HG02943 (cell line): ENCODE data around the gene TRIM72.
"Not testable (repeated sequence)": the region's sequence is repeated elsewhere in the genome, so short reads cannot be mapped to it uniquely, and the experiment has no call there.

Experiments used
- ATAC-seq: cut with Tn5 transposase; IDR thresholded peaks from one replicate; pipeline ENCODE4 v1.9.1; 2021; ENCODE audit warnings: mild to moderate bottlenecking, low read depth, moderate library complexity; ENCODE audit not compliant: unreplicated experiment

The TRIM72 gene, protein sequence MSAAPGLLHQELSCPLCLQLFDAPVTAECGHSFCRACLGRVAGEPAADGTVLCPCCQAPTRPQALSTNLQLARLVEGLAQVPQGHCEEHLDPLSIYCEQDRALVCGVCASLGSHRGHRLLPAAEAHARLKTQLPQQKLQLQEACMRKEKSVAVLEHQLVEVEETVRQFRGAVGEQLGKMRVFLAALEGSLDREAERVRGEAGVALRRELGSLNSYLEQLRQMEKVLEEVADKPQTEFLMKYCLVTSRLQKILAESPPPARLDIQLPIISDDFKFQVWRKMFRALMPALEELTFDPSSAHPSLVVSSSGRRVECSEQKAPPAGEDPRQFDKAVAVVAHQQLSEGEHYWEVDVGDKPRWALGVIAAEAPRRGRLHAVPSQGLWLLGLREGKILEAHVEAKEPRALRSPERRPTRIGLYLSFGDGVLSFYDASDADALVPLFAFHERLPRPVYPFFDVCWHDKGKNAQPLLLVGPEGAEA

DNA sequence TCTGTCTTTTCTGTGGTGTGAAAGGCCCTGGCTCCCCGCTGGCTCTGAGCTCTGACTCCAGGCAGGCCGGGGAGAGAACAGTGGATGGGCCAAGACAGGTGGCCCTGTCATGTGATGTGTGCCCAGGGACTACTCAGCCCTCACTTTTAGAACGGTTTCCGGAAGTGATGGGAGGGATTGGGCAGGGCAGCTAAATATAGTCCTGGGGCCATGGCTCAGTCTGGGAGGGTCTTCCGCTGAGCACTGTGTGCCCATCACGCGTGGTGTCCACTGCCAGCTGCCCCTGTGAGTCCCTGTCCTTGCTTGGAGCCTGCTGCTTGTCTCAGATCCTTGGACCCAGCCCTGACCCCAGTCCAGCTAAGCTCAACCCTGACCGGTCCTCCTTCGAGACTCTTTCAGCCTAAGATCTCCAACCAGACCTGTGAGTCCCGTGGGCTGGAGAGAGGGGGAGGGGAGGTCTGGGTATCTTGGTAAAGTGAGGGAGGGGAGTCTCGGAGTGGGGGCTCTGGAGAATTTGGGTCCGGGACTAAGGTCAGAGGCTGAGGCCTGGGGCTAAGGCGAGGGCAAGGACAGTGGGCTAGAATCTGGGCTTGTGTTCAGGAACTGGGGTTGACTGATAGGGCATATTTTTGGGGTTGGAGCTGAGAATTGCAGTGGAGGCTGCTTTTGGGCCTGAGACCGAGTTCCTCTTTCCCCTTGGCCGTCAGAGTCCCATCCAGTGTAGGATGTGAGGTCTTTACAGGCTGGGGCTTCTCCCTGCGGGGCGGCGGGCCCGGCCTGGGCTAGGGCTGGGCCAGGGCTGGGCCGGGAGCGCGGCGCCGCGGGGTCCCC is at the start of gene TRIM72:
Gene TRIM72 (plus strand): TSS at position 243 of the 831 bp plus-strand sequence. CDS start 620 bp downstream, outside the sequence.
- no peak for ATAC-seq

DNA sequence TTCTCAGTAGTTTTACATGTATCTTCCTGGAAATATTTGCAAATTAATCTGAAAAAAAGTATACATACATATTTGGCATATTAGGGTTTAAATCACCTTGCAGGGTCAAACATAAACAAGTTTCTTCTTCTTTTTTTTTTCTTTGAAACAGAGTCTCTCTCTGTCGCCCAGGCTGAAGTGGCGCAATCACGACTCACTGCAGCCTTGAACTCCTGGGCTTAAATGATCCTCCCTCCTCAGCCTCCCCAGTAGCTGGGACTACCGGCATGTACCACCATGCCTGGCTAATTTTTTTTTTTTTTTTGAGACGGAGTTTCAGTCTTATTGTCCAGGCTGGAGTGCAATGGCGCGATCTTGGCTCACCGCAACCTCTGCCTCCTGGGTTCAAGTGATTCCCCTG is 46.6 kb upstream of the TRIM72 start:
- no peak for ATAC-seq

DNA sequence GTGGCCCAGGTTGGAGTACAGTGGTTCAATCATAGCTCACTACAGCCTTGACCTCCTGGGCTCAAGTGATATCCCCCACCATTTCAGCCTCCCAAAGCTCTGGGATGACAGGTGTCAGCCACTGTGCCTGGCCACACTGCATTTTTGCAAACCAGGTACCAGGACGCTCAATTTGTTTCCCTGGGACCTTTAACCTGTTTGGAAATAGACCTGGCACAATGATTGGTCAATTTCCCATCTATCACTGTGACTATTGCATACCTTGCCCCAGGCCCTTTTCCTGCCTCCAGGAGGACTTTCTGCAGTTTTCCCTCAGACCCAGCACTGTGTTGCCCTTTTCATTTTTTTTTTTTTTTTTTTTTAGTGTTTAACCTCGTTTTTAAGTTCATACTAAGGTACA is 45.1 kb upstream of the TRIM72 start:
- ATAC-seq, result no peak

DNA sequence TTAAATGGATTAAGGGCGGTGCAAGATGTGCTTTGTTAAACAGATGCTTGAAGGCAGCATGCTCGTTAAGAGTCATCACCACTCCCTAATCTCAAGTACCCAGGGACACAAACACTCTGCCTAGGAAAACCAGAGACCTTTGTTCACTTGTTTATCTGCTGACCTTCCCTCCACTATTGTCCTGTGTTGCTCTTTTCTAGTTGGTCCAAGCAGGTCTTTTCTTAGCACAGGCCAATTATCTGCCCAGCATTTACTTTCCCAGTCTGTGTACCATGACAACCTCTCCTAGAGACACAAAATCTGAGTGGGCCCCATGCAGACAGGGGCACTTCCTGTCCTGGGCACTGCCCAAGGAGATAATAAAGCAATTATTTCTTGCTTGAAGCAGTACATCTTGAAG is 43.9 kb upstream of the TRIM72 start:
- not testable (repeated sequence) for ATAC-seq

DNA sequence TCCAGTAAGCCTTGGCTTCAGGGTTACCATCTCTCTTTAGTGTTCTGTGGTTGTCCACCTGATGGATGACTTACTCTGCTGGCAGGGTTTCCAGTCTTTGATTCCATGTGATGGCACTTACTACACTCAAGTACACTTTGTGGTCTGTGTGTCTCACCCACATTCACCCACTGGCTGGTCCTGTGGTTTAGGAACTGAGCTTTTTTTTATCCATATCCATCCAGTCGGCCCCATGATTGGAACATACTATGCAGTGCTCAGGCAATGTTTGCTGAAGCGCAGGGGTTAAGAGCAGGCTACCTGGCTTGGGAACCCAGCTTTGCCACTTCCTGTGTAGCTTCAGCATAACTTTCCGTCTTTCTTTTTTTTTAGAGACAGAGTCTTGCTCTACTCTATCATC is 36.8 kb upstream of the TRIM72 start:
- ATAC-seq, result no peak

DNA sequence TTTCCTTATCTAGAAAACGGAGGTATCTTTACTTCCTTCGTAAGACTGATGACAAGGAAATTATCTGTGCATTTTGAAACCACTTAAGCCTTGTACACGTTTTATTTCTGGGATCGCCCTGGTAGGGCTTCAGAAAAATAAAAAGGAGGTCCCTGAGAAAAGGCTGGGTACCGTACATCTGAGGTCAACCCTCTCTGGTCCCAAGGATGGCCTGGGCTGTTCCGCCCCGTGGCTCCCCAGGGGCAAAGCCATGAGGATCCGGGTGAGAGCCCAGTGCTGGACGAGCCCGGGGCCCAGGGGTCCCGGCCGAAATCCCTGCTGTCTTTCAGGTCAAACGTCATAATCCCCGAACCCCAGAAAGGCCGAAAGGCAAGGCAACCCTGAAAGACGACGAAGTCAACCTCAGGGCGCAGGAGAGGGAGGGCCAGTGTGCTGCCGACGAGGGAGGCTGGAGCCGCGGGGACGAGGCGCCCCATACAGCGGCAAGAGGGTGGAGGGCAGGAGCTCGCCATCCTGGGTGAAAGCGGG is 34.6 kb upstream of the TRIM72 start:
- ATAC-seq, result no peak

DNA sequence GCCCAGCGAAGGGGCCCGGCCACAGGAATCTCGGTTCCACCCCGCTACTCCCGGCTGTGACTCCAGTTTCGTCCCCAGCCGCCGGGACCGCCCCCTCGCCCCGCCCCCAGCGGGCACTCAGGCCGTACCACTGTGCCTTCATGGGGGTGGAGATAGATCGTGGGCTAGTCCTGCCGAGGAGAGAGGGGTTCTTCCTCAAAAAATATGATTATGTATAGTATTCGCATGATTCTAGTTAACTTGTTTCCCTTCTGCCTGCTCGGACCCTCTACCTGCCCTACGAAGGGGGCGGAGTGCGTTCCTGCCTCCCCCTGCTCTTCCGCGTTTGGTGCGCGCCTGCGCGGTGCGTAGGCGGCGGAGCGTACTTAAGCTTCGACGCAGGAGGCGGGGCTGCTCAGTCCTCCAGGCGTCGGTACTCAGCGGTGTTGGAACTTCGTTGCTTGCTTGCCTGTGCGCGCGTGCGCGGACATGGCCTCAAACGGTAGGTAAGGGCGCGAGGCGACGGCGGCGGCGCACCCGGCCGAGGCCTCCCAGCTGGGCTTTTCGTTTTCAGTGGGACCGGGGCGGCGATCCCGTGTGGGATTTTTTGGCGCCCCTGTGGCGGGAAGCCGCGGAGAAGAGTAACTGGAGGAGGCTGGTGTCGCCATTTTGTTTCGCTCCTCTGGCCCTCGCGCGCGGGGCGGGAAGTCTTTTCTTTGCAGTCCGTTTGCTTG is 34.0 kb upstream of the TRIM72 start, which contains the start of gene FUS:
Gene FUS (plus strand): TSS at position 393 of the 713 bp plus-strand sequence. CDS start 76 bp downstream, at position 469.
- peak; percentile 53 for ATAC-seq

DNA sequence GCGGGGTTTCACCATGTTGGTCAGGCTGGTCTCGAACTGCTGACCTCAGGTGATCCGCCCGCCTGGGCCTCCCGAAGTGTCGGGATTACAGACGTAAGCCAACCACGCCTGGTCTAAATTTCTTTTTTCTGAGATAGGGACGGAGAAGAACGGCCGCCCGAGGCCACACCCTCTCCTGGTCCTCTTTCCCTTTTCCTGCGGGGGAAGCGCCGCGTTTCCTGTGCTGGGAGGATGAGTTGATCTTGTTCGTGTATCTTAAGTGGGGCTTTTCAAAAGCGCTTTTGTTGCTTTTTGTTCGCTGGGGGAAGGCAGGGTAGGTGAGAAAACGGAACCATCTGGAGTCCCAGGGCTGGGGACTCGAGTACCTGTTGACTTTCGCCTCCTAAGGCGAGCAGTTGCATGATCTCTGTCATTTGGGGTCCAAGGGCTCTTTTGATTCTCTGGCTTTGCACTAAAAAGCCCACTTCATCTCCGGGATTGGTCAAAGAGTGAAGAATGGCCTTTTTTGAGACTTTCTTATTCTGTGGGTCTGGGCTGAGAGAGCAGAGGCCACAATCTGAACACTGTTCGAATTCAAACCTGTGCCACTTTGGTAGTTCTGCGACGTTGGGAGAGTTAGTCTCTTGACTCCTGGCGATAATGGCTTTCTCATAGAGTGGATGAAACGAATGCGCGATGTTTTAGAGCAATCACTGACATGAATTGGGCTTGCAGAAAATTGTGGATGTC is 32.7 kb upstream of the TRIM72 start:
- no peak for ATAC-seq

DNA sequence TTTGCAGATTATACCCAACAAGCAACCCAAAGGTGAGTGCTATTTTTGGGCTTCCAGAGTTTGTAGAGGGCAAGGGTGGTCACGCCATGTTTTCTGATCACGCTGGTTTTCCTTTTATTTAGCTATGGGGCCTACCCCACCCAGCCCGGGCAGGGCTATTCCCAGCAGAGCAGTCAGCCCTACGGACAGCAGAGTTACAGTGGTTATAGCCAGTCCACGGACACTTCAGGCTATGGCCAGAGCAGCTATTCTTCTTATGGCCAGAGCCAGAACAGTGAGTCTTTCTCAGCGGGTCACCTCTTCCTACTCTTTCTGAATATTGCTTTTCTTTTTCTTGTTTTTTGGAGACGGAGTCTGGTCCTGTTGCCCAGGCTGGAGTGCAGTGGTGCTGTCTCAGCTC is 31.5 kb upstream of the TRIM72 start:
- ATAC-seq, result no peak

DNA sequence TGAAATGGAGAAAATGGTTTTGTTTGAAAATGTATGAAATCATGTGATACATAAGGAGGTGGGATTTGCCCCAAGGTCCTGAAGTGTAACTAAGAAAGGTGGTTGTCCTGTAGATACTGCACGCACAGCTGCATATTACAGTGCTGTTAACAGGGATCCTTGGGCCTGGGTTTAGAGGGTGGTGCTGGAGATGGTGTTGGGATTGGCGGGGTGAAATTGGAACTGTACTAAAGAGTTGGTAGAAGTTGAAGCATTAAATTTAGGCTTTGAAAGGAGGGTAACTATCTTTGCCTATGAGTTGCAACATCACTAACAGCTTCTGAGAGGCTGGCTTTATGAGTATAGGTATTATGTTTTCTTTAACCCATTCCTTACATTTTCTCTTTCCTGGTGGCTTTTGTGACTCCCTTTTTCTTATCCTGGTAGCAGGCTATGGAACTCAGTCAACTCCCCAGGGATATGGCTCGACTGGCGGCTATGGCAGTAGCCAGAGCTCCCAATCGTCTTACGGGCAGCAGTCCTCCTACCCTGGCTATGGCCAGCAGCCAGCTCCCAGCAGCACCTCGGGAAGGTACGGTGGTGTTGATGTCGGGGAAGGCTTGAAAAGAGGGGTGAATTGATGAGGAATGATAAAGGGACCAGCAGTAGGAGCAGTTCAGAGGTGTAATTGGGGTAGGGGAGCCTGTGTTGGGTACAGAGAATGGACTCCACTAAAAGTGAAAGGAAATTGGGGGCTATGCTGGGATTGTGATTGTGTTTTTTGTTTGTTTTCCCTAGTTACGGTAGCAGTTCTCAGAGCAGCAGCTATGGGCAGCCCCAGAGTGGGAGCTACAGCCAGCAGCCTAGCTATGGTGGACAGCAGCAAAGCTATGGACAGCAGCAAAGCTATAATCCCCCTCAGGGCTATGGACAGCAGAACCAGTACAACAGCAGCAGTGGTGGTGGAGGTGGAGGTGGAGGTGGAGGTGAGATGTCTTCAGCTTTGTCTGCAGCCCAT is 30.2 kb upstream of the TRIM72 start:
- ATAC-seq, result no peak

DNA sequence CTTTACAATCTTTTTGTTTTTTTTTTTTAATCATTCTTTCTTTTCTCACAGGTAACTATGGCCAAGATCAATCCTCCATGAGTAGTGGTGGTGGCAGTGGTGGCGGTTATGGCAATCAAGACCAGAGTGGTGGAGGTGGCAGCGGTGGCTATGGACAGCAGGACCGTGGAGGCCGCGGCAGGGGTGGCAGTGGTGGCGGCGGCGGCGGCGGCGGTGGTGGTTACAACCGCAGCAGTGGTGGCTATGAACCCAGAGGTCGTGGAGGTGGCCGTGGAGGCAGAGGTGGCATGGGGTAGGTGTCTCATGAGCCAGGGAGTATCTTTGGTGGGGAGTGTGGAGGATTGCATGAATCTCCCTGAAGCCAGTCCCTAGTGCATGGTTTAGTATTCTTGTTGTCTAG is 29.0 kb upstream of the TRIM72 start:
- ATAC-seq, result no peak

DNA sequence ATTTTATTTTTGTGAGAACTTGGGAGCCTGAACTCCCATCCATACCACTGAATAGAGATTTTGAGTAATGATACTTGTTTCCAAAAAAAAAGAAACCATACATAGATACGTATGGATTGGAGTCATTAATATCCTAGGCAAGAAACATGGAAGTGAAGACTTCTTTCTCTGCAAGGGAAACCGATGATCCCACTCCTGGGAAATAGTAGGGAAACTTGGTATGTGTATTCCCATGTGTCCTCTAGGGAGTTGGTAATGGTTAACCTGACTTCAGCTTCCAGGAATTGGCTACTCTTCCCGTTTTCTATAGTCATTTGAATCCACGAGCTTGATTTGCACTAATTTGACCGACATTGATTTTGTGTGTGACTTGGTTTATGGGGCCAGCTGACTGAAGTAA is 28.6 kb upstream of the TRIM72 start:
- no peak for ATAC-seq

DNA sequence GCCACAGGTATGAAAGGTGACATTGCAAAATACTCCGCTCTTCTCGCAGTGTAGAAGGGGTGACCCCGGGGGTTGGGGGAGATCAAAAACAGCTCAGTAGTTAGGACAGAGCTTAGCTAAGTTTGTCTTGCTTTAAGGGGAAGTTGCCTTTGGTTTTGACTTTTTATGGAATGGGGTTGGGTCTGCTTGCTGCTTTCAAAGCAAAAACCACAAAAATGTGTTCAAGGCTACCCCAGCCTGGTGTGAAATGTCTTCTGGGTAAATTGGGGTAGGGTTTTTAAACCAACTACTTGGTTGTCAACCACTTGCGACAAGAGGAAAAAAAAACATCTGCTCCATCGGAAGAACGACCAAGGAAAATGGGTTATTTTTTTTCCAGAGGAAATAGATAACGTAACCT is 27.7 kb upstream of the TRIM72 start:
- ATAC-seq, result no peak

DNA sequence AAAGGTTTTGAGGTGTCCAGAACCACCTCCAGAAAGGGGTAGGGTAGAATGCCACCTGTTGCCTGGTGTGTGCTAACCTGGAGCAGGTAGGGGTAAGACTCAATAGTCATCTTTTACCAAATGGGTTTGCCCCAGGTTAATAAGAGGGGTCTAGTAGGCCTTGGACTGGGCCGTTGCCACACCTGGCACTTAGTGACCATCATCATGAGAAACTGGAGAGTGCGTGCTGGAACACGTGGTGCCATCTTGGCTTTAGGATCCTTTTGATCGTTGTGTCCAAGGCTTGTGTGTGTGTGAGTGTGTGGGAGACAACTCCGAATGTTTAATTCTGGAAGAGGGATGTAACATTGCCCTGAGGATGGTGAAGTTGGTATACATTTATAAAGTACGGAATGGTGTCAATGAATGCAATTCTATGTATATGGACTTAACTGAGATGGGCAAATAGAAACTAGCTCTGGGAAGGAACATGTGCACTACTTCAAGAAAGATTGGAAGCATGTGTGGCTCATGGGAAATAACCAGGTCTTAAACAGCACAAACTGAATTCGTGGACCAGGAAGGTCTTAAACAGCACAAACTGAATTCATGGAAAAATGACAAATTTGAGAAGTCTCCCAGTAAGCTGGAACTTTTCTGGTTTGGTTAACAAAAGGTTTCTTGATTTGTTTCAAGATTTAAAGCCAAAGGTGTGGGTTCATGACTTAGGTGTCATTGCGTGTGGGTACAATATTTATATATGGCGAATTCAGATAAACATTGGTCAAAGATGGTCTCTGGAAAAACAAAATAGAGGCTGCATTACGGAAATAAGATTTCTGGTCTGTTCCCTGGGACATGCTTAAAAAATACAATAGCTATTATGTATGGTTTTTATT is 26.8 kb upstream of the TRIM72 start:
- no peak for ATAC-seq

DNA sequence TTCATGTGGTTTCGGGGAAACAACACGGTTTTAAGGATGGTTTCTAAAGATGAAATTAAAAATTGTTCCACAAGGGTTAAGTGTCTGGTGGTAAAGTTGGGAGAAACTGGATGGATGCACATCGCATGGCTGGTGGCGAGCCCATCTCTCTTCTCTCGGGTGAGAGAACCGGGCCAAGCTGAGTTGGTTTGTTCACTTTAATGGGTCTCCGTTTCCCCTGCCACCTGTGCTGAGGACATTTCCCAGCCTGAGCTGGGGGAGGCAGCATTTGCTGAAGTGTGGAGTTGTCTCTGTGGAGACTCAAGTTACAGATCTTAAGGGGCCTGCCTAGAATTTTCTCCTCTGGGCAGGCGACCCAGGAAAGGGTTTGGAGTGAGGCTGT is 26.1 kb upstream of the TRIM72 start:
- ATAC-seq, result no peak

DNA sequence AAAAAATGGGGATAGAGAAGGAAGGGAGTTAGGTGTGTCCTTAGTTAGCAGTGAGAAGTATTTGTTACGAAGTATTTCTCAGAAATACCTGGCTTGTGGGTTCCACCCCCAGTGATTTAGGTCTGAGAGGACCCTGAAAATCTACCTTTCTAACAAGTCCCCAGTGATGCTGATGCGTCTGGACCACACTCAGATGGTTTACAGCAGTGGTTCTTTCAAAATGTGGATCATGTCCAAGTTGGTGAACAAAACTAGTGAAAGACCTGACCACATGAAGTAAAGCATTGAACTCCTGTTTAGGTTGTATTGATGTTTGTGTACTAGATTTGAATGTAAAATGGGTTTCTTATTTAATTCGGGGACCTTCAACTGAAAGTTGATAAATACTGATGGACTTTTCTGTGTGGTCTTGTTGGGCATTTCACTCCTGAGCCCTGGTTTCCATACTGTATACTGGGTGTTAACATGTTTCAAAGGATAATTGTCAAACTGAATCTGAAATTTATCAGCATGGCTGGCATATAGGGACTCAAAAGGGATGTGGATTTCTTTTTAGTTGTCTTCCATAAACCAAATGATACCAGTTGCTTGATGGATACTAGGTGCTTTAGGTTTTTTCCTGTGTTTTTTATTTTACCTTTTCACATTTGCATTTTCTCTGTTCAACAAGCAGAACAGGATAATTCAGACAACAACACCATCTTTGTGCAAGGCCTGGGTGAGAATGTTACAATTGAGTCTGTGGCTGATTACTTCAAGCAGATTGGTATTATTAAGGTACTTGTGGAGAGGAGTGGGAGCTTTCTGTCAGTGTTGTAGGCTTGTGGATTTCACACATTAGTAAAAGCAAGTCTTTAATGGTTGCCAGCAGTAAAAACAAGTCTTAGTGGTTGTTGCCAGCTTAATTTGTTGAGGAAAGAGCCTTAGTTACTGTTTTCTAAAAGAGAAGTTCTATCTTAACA is 25.2 kb upstream of the TRIM72 start:
- ATAC-seq, result no peak

DNA sequence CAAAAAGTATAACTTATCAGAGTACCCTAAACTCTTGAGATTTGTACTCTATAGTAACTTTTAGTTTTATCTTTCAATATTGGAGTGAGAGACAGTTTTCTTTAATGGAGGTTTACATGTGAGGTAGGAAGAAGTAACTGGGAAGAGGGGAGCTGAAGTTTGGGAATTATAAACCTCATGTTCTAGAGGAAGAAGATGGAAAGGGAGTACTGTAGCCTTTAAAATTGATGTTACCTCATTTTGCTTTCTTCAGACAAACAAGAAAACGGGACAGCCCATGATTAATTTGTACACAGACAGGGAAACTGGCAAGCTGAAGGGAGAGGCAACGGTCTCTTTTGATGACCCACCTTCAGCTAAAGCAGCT is 24.5 kb upstream of the TRIM72 start:
- ATAC-seq, result no peak
